DOHH2 (cell line): Measurements from ENCODE around the gene FOXJ2.
"Not testable (repeated sequence)": the region's sequence is repeated elsewhere in the genome, so short reads cannot be mapped to it uniquely, and the experiment has no call there.

Experiments used
- CTCF ChIP-seq: fragments of 200-600 bp; sonication (generic); IDR thresholded peaks from one replicate; pipeline ENCODE4 v1.5.1; 2014; ENCODE audit warnings: antibody characterized with exemption, mild to moderate bottlenecking, low read depth, low read length; ENCODE audit not compliant: poor library complexity, severe bottlenecking
- EZH2phosphoT487 ChIP-seq: fragments of 200-600 bp; sonication (generic); IDR thresholded peaks from 2 replicates; pipeline ENCODE4 v1.6.1; 2017; ENCODE audit warnings: borderline replicate concordance, mild to moderate bottlenecking, antibody characterized with exemption, low read length, moderate library complexity, mixed read lengths

- not testable (repeated sequence) for TF ChIP-seq EZH2phosphoT487, CTCF
Observed at GRCh38 chr12:8084351-8084750, 51.8 kb downstream of the FOXJ2 start.
